Loucy (cell line): ENCODE measurements around the gene VWA7.

Experiments used
- H2AFZ ChIP-seq: fragments of 200-600 bp; sonication (generic); 2 replicates; pipeline ENCODE4 v1.6.0; 2016; ENCODE audit warnings: antibody characterized with exemption, mild to moderate bottlenecking, low read length, moderate library complexity
- H3F3A ChIP-seq: fragments of 200-600 bp; 2 replicates; pipeline ENCODE4 v1.6.0; 2016; ENCODE audit warnings: antibody characterized with exemption, low read depth, mild to moderate bottlenecking
- H3K27me3 ChIP-seq: fragments of 200-600 bp; sonication (generic); 2 replicates; pipeline ENCODE4 v1.6.1; 2014; ENCODE audit warnings: low read length, mild to moderate bottlenecking; ENCODE audit not compliant: insufficient read depth, poor library complexity, severe bottlenecking
- H3K36me3 ChIP-seq: fragments of 200-600 bp; sonication (generic); 2 replicates; pipeline ENCODE4 v1.6.1; 2016; ENCODE audit warnings: low read length; ENCODE audit not compliant: insufficient read depth
- H3K4me1 ChIP-seq: fragments of 200-600 bp; sonication (generic); 2 replicates; pipeline ENCODE4 v1.5.1; 2014; ENCODE audit warnings: low read length, mild to moderate bottlenecking; ENCODE audit not compliant: insufficient read depth, poor library complexity, severe bottlenecking
- H3K4me2 ChIP-seq: fragments of 200-600 bp; sonication (generic); 2 replicates; pipeline ENCODE4 v1.6.0; 2014; ENCODE audit warnings: antibody characterized with exemption, low read length, low read depth, mild to moderate bottlenecking; ENCODE audit not compliant: poor library complexity, severe bottlenecking
- H3K4me3 ChIP-seq: fragments of 200-600 bp; sonication (generic); 2 replicates; pipeline ENCODE4 v1.5.1; 2014; ENCODE audit warnings: low read length, mild to moderate bottlenecking, mixed read lengths; ENCODE audit not compliant: poor library complexity, severe bottlenecking
- H3K79me2 ChIP-seq: fragments of 200-600 bp; sonication (generic); 2 replicates; pipeline ENCODE4 v1.6.1; 2014; ENCODE audit warnings: low read length; ENCODE audit not compliant: insufficient read depth
- H3K9ac ChIP-seq: fragments of 200-600 bp; sonication (generic); 2 replicates; pipeline ENCODE4 v1.6.0; 2014; ENCODE audit warnings: mild to moderate bottlenecking, low read depth, low read length, moderate library complexity; ENCODE audit not compliant: poor library complexity, severe bottlenecking
- H3K9me2 ChIP-seq: fragments of 200-600 bp; sonication (generic); replicated peaks from 2 replicates; pipeline ENCODE4 v1.6.1; 2016; ENCODE audit warnings: low read depth, low read length, mixed read lengths
- H3K9me3 ChIP-seq: fragments of 200-600 bp; sonication (generic); 2 replicates; pipeline ENCODE4 v1.6.1; 2014; ENCODE audit warnings: mild to moderate bottlenecking, antibody characterized with exemption, low read length, low read depth; ENCODE audit not compliant: insufficient read depth
- H4K20me1 ChIP-seq: fragments of 200-600 bp; sonication (generic); 2 replicates; pipeline ENCODE4 v1.6.0; 2014; ENCODE audit warnings: antibody characterized with exemption, low read length, mild to moderate bottlenecking; ENCODE audit not compliant: insufficient read depth, poor library complexity, severe bottlenecking
- EZH2phosphoT487 ChIP-seq: fragments of 200-600 bp; IDR thresholded peaks from 2 replicates; pipeline ENCODE4 v1.6.1; 2018; ENCODE audit warnings: antibody characterized with exemption, mild to moderate bottlenecking, moderate library complexity, borderline replicate concordance
- TF ChIP-seq, protein P1 (sequence below): fragments of 200-600 bp; sonication (generic); conservative IDR thresholded peaks from 2 replicates; pipeline ENCODE4 v1.5.1; 2014; ENCODE audit warnings: mild to moderate bottlenecking, antibody characterized with exemption, low read length

The VWA7 gene

DNA sequence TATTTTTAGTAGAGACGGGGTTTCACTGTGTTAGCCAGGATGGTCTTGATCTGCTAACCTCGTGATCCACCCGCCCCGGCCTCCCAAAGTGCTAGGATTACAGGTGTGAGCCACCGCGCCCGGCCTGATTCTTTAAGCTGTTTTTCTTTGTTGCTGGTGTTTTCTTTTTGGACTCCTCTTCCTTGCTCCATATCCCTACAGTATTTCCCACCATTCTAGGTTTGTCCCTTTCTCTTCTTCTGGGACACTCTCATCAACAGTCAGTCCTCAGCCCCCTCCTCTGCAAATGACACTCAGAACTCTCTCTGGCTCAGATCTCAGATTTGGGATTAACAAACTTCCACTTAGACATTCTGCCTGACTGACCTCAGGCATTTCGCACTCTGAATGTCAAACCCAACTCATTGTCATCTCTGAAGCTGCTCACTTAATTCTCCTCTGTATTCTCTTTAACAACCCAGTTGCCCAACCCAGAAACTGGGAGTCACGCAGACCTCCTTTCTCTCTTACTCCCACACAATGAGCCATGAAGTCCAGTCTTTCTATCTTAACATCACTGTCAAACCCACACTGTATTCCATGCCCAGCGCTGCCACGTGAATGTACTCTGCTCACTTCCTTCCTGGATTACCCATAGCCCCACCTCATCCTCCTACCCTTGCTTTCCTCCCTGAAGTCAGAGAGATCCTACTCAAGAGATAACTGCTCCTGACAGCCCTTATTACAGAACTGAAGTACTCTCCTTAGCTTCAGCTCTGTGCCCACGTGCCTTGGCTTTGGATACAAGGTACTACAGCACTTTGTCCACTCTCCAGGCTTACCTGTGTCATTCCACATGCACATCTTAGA lies 51.4 kb downstream of the VWA7 start:
- no peaks in the 10 kb centered on the region for H3K9me3 ChIP-seq
- H3K4me2 ChIP-seq, result peak overlapping the region; percentile 58
- no peak overlapping the region for H2AFZ ChIP-seq
- no peak for TF ChIP-seq EZH2phosphoT487
- TF ChIP-seq, protein P1, sequence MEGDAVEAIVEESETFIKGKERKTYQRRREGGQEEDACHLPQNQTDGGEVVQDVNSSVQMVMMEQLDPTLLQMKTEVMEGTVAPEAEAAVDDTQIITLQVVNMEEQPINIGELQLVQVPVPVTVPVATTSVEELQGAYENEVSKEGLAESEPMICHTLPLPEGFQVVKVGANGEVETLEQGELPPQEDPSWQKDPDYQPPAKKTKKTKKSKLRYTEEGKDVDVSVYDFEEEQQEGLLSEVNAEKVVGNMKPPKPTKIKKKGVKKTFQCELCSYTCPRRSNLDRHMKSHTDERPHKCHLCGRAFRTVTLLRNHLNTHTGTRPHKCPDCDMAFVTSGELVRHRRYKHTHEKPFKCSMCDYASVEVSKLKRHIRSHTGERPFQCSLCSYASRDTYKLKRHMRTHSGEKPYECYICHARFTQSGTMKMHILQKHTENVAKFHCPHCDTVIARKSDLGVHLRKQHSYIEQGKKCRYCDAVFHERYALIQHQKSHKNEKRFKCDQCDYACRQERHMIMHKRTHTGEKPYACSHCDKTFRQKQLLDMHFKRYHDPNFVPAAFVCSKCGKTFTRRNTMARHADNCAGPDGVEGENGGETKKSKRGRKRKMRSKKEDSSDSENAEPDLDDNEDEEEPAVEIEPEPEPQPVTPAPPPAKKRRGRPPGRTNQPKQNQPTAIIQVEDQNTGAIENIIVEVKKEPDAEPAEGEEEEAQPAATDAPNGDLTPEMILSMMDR, result no peak
- H3K27me3 ChIP-seq, result no peaks in the 10 kb centered on the region
- peak overlapping the region; percentile 63 for H3K9ac ChIP-seq
- peaks cover 7% of the 10 kb centered on the region; the same call in 1 of the 2 replicates for H3F3A ChIP-seq
- H3K36me3 ChIP-seq, result peaks cover 11% of the 10 kb centered on the region; the same call in 1 of the 2 replicates
- H3K4me1 ChIP-seq, result peaks cover 33% of the 10 kb centered on the region
- H3K9me2 ChIP-seq, result no peaks in the 10 kb centered on the region
- H4K20me1 ChIP-seq, result peaks cover 16% of the 10 kb centered on the region
- peak overlapping the region; percentile 14 for H3K4me3 ChIP-seq
- peaks cover 37% of the 10 kb centered on the region for H3K79me2 ChIP-seq

GRCh38 chr6:31723980-31724691 lies 53.0 kb downstream of the VWA7 start:
- peaks cover 10% of the 10 kb centered on the region for H4K20me1 ChIP-seq
- no peaks in the 10 kb centered on the region for H3K9me3 ChIP-seq
- H3K4me3 ChIP-seq, result no peak overlapping the region
- TF ChIP-seq EZH2phosphoT487, result no peak
- TF ChIP-seq, protein P1, result no peak
- H3K9me2 ChIP-seq, result no peaks in the 10 kb centered on the region
- peaks cover 4% of the 10 kb centered on the region; the same call in 1 of the 2 replicates for H3F3A ChIP-seq
- H2AFZ ChIP-seq, result no peak overlapping the region
- H3K4me2 ChIP-seq, result no peak overlapping the region
- H3K79me2 ChIP-seq, result peaks cover 25% of the 10 kb centered on the region
- H3K27me3 ChIP-seq, result no peaks in the 10 kb centered on the region
- H3K4me1 ChIP-seq, result peaks cover 26% of the 10 kb centered on the region
- peaks cover 7% of the 10 kb centered on the region; the same call in 1 of the 2 replicates for H3K36me3 ChIP-seq
- H3K9ac ChIP-seq, result no peak overlapping the region

GRCh38 chr6:31723245-31723979 lies 53.7 kb downstream of the VWA7 start, which contains the start of gene MPIG6B:
Gene MPIG6B (plus strand): TSS chr6:31723373. CDS start chr6:31723384, 11 bp downstream.
- Histone ChIP-seq H3K79me2 (peaks cover 17% of the 10 kb centered on the region; the same call in 1 of the 2 replicates), H4K20me1 (peaks cover 5% of the 10 kb centered on the region), H3K9me2 (no peaks in the 10 kb centered on the region), H3F3A (peaks cover 4% of the 10 kb centered on the region; the same call in 1 of the 2 replicates), H3K4me1 (peaks cover 21% of the 10 kb centered on the region), H3K4me2 (no peak within 1 kb of the TSS), H3K9ac (no peak within 1 kb of the TSS), H3K27me3 (no peaks in the 10 kb centered on the region), H3K4me3 (no peak within 1 kb of the TSS), H3K36me3 (peaks cover 7% of the 10 kb centered on the region; the same call in 1 of the 2 replicates), H3K9me3 (no peaks in the 10 kb centered on the region), H2AFZ (no peak within 1 kb of the TSS)
- TF ChIP-seq EZH2phosphoT487, result no peak
- TF ChIP-seq, protein P1, result no peak
